HG03439 (cell line): ENCODE measurements around the gene HS3ST2.

ENCODE experiments used
- ATAC-seq: cut with Tn5 transposase; IDR thresholded peaks from one replicate; pipeline ENCODE4 v1.9.1; 2021; ENCODE audit warnings: mild to moderate bottlenecking, moderate library complexity; ENCODE audit not compliant: unreplicated experiment

Gene HS3ST2

GRCh38 chr16:22813948-22814710 is at the start of gene HS3ST2:
Gene HS3ST2 (plus strand): TSS chr16:22814162. CDS start chr16:22814611, 449 bp downstream.
- no peak for ATAC-seq

GRCh38 chr16:22764662-22765327 is 49.2 kb upstream of the HS3ST2 start:
- ATAC-seq, result no peak

- no peak for ATAC-seq
Observed at GRCh38 chr16:22765479-22765878, 48.5 kb upstream of the HS3ST2 start.

- no peak for ATAC-seq
Observed at GRCh38 chr16:22770866-22771265, 43.1 kb upstream of the HS3ST2 start.

- ATAC-seq, result no peak
Observed at GRCh38 chr16:22771551-22771950, 42.4 kb upstream of the HS3ST2 start.

- no peak for ATAC-seq
Observed at GRCh38 chr16:22775220-22775922, 38.6 kb upstream of the HS3ST2 start.

GRCh38 chr16:22781480-22781879 is 32.5 kb upstream of the HS3ST2 start:
- no peak for ATAC-seq

GRCh38 chr16:22782314-22782713 is 31.6 kb upstream of the HS3ST2 start:
- no peak for ATAC-seq

GRCh38 chr16:22784690-22785214 is 29.2 kb upstream of the HS3ST2 start:
- no peak for ATAC-seq

- no peak for ATAC-seq
Observed at GRCh38 chr16:22785552-22785951, 28.4 kb upstream of the HS3ST2 start.

- no peak for ATAC-seq
Observed at GRCh38 chr16:22786284-22786683, 27.7 kb upstream of the HS3ST2 start.

- no peak for ATAC-seq
Observed at GRCh38 chr16:22786691-22787090, 27.3 kb upstream of the HS3ST2 start.

GRCh38 chr16:22787466-22788192 is 26.3 kb upstream of the HS3ST2 start:
- ATAC-seq, result no peak

GRCh38 chr16:22788193-22788530 is 25.8 kb upstream of the HS3ST2 start:
- ATAC-seq, result no peak

- no peak for ATAC-seq
Observed at GRCh38 chr16:22789281-22789945, 24.5 kb upstream of the HS3ST2 start.

GRCh38 chr16:22797551-22797950 is 16.4 kb upstream of the HS3ST2 start:
- no peak for ATAC-seq

GRCh38 chr16:22799113-22799512 is 14.8 kb upstream of the HS3ST2 start:
- no peak for ATAC-seq

GRCh38 chr16:22804893-22805292 is 9.1 kb upstream of the HS3ST2 start:
- no peak for ATAC-seq

- no peak for ATAC-seq
Observed at GRCh38 chr16:22805326-22805725, 8.6 kb upstream of the HS3ST2 start.

- ATAC-seq, result no peak
Observed at GRCh38 chr16:22806811-22807210, 7.2 kb upstream of the HS3ST2 start.
